SHP77 (cell line): ENCODE measurements around the gene ZCCHC17.
"Not testable (repeated sequence)": the region's sequence is repeated elsewhere in the genome, so short reads cannot be mapped to it uniquely, and the experiment has no call there.

Experiments used
- DNase-seq, 2 experiments: peaks; one replicate each; lab custom pipeline; 2025; lab: John Stamatoyannopoulos, UW

The ZCCHC17 gene, protein sequence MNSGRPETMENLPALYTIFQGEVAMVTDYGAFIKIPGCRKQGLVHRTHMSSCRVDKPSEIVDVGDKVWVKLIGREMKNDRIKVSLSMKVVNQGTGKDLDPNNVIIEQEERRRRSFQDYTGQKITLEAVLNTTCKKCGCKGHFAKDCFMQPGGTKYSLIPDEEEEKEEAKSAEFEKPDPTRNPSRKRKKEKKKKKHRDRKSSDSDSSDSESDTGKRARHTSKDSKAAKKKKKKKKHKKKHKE

DNA sequence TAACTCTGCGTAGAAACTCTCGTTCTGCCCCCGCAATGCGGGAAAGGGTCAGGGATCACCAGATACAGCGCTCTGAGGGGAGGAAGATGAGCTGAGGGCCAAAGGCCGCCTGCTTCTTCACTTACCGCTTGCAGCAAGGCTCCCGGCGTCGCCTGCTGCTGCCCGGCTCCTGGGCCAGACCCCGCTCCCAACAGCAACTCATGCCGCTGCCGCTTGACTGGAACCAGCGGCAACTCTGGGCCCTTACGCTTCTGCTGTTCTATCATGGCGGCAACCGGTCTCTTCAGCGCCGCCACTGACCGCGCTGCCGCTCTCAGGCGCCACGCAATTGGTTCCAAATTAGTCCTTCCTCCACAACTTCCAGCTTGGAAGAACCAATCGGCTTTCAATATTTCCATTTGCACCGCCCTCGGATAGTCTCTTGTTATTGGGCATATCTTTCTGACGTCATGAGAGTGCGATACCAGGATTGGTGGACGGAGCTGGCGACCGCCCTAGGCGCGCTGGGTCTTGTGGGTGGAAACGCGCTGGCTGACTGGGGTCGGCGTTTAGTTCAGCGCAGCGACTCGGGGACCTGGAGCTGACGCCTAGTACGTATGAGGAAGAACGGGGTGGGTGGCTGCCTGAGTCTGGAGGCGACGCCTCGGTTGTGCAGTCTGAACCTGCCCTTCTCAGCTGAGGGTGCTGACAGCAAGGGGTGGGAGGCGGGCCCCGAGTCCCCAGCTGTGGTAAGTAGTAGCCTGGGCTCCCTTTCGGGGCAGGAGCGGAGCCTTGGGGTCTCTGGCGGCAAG lies at the start of gene ZCCHC17, which contains the start of gene SNRNP40:
ZCCHC17 (plus strand) TSS at position 547 of the 791 bp plus-strand sequence. CDS start 13,067 bp downstream, outside the sequence.
SNRNP40 (minus strand) TSS at position 303 of the 791 bp plus-strand sequence; CDS start at position 266, 37 bp downstream.
- peak; percentile 100 for DNase-seq

DNA sequence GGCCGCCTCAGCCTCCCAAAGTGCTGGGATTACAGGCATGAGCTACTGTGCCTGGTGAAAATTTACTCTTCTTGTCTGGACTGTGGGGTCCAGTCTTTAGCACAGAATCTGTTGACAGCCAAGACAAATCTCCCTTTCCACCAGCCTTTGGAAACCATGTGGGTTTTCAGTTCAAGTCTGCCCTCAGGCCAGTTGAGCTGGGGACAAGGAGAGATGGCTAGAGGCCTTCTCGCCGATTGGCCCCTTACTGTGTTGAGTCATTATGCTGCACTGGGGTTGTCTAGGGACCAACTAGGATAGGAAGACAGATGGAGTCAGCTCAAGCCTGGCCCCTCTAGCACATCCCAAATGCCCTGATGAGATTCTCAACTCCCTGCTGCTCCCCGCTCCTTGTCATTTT lies 48.6 kb upstream of the ZCCHC17 start:
- no peak for DNase-seq

DNA sequence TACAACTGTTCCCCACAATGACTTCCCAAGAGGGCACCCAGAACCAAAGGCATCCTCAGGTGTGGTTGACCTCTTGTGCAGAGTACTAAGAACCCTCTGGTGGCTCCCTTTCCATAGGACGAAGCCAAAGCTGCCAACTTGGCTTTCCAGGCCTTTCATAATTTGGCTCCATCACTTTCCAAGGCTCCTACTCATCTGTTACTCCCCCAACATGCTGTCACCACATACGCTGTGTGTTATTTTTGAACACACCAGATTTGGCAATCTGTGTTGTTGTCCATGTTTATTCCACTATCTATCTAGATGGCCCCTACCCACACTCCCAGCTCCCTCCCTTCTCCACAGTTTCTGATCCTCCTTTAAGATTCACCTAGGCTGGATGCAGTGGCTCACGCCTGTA lies 47.0 kb upstream of the ZCCHC17 start:
- DNase-seq, result no peak

DNA sequence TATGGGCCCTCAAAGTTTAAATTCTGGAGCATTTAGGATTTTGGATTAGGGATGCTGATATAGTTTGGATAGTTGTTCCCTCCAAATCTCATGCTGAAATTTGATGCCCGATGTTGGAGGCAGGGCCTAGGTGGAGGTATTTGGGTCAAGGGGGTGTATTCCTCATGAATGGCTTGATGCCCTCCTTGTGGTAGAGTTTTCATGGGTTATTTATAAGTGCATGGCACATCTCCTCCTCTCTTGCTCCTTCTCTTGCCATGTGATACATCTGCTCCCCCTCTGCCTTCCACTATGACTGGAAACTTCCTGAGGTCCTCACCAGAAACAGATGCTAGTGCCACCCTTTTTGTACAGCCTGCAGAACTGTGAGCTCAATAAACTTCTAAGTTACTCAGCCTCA lies 39.6 kb upstream of the ZCCHC17 start:
- DNase-seq, result no peak

DNA sequence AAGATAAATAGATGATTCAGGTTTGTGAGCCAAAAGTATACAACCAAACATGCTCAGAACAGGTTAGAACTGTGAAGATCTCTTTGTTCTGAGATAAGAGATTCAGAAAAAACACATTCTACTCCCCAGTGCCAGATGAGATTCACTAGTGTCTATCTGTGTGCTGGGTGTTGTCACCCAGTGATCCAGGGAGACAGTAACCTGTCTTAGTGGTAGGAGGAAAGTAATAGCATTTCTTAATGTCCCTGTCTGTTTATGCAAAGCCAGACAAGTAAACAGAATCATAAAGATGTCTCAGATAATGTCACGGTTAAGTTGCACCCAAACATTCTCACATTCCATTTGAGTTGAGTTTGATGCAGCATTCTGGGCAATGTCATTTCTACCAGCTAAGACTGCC lies 38.3 kb upstream of the ZCCHC17 start:
- DNase-seq, result no peak

DNA sequence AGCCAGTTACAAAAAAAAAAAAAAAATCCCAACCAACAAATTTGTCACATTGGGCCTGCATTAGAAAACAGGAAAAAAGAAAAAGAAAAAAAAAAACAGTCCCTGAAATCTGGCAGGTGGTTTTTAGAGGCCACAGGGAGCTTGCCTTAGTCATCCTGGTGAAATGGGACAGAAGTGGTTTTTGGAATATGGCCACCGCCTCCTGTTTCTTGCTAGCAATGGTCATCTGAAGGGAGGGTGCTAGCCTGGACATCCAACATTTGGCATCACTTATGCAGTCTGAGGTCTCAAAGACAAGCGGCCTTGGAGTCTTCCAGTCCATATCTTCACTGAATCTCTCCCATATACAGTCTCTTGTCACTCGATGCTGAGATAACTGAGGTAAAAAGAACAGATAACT lies 37.1 kb upstream of the ZCCHC17 start:
- DNase-seq, result no peak

DNA sequence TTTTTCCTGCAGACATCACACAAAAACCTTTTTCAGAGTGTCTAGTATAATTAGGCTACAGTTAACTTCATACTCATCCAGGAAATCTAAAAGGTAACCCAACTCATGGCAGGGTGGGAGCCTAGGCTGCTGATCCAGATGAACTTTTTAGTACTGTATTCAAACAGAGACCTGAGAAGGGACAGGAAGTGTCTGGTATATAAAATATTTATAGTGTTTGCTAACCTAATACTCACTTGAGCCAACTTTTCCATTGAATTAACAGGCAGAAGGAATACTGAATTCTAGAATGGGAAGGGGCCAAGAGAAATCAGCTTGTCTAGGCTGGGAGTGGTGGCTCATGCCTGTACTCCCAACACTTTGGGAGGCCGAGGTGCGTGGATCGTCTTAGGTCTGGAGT lies 34.9 kb upstream of the ZCCHC17 start:
- no peak for DNase-seq

DNA sequence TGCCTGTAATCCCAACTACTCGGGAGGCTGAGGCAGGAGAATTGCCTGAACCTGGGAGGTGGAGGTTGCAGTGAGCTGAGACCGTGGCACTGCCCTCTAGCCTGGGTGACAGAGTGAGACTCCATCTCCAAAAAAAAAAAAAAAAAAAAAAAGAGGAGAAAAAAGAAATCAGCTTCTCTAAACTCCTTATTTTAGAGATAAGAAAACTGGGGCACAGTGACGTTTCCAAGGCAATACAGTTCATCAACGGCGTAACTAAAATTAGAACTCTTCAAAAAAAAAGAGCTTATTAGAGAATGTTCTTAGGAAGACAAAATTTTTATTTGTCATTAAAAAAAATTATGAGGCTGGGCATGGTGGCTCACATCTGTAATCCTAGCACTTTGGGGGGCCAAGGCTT lies 34.4 kb upstream of the ZCCHC17 start:
- DNase-seq, result not testable (repeated sequence)

DNA sequence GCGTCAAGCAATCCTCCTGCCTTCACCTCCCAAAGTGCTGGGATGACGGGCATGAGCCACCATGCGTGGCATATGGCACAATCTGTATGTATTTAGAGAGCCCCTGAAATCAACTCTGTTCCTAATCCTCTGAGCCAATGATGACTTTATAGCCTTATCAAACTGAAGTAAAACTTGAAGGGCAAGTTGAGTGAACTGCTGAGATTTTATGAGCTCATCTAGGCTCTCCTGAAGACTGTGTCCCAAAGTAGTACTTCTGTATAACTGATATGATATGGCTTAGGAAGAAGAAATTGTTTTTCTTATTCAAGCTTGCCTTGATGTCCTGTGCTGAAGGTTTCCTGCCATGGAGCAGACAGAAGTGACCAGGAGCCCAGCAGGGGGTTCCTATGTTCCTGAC lies 33.4 kb upstream of the ZCCHC17 start:
- no peak for DNase-seq

DNA sequence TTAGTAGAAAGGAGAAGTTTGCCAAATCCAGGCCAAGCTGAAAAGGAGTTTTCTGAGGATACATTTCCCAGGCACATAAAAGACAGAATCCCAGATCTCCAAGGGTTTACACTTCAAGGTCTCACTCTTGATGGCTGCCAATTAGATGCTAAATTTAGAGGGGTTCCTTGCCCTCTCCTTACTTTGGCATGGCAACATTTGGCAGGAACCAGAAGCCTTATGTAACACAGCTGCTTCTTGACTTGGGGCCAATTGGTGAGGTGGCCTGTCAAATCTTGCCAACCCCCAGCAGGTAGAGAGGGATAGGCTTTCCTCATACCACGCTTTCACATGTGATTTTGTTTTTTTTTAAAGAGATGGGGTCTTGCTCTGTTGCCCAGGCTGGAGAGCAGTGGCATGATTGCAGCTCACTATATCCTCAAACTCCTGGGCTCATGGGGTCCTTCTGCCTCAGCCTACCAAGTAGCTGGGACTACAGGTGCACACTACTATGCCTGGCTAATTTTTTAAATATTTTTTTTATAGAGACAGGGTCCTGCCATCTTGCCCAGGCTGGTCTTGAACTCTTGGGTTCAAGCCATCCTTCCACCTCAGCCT lies 31.9 kb upstream of the ZCCHC17 start:
- DNase-seq, result no peak

DNA sequence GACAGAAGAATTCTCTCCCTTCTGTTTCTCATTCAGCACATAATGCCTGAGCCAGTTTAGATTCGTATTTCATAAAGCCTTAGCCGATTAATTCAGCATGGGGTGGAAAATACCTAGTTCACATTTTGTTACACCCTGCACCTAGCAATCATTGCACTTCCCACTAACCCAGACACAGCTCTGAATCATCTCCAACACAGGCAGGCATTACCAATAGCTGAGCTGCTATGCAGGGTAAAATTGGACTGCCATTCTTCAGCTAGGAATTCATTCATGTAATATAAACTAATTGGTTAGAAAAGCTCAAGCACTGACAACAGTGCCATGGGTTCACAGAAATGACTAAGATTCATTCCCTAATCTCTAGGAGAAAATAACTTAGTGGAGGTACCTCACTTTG lies 30.3 kb upstream of the ZCCHC17 start:
- no peak for DNase-seq

DNA sequence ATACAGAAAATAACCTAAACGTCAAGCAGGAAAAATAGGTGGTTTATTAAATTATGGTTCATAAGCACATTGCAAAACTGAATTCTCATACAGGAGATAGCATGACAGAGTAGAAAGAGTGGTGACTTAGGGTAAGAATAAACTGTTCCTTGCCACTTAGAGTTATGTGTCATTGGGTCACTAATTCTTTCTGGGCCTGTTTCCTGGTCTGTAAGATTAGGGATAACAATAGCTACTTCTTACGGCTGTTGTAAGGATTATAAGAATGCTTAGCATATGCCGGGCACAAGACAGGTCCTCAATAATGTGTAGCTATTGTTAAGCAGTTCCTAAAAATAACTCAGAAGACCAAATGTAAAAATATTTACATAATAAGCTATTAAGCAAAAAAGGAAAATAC lies 24.5 kb upstream of the ZCCHC17 start:
- no peak for DNase-seq

DNA sequence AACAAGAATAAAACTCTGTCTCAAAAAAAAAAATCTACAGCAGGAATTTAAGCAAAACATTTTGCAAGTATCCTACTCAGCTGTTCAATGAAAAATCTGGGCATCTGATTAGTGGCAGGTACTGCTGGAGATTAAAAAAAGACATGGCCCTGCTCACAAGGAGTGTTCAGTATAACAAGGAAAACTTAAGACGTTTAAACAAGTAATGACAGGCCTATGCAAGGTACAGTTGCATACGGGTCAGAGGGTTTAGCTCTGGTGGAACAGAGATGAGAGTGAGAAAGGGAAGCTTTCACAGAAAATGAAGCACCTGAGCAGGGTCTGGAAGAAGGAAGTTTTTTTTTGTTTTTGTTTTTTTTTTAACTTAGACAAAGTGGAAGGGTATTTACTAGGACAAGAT lies 23.2 kb upstream of the ZCCHC17 start:
- DNase-seq, result no peak

DNA sequence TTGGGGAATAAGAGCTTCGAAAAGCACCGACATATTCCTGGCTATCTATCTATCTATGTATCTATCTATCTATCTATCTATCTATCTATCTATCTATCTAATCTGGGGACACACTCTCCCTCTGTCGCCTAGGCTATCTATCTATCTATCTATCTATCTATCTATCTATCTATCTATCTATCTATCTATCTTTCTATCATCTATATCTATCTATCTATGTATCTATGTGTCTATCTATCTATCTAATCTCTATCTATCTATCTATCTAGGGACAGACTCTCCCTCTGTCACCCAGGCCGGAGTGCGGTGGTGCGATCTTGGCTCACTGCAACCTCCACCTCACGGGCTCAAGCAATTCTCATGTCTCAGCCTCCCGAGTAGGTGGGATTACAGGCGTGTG lies 14.4 kb upstream of the ZCCHC17 start:
- not testable (repeated sequence) for DNase-seq

DNA sequence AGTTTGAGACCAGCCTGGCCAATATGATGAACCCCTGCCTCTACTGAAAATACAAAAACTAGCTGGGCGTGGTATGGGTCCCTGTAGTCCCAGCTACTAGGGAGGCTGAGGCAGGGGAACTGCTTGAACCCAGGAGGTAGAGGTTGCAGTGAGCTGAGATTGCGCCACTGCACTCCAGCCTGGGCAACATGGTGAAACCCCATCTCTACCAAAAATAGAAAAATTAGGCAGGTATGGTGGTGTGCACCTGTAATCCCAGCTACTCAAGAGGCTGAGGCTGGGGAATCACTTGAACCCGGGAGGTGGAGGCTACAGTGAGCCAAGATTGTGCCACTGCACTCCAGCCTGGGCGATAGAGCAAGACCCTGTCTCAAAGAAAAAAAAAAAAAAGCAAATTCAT lies 9.0 kb upstream of the ZCCHC17 start:
- DNase-seq, result not testable (repeated sequence)

DNA sequence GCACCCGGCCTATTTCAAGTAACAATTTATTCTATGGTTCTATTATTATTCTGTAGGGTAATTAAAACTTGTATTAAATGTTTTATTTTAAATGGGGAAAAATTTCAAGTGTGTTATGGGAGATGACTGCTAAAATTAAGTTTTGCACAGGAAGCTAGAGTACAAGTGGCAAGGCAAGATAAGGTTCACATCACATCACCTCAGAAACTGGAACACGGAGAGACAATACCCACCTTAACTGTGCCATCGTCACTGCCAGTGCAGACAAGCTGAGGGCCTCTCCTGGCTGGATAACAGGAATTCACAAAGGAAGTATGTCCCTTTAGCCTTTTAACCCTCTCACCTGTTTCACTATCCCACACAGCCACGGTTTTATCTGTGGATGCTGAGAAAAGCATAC lies 7.8 kb upstream of the ZCCHC17 start:
- no peak for DNase-seq

DNA sequence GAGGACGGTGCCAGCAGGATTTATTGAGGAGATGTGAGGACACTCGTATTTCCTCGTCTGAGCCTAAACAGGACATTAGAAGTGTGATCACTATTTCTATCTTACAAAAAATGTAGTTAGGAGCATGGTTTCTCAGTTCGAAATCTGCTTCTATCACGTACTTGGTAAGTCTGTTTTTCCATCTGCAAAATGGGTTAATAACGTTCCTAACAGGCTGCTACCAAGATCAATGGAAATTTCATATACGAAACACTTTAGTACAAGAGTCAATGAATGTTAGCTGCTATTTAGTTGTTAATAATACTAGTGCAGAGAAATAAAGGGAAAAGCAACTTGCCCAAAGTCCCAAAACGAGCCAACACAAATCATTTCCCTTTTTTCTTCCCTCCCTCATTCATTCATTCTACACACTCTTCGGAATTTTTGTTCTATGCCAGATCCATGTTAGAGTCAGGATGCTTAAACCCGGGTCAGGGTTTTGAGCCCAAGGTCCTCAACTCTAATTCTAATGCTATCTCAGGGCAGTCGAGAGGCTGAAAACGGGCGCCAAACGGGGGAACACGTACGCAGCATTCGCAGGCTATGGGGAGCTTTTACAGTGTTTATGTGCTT lies 852 bp upstream of the ZCCHC17 start:
- no peak for DNase-seq

DNA sequence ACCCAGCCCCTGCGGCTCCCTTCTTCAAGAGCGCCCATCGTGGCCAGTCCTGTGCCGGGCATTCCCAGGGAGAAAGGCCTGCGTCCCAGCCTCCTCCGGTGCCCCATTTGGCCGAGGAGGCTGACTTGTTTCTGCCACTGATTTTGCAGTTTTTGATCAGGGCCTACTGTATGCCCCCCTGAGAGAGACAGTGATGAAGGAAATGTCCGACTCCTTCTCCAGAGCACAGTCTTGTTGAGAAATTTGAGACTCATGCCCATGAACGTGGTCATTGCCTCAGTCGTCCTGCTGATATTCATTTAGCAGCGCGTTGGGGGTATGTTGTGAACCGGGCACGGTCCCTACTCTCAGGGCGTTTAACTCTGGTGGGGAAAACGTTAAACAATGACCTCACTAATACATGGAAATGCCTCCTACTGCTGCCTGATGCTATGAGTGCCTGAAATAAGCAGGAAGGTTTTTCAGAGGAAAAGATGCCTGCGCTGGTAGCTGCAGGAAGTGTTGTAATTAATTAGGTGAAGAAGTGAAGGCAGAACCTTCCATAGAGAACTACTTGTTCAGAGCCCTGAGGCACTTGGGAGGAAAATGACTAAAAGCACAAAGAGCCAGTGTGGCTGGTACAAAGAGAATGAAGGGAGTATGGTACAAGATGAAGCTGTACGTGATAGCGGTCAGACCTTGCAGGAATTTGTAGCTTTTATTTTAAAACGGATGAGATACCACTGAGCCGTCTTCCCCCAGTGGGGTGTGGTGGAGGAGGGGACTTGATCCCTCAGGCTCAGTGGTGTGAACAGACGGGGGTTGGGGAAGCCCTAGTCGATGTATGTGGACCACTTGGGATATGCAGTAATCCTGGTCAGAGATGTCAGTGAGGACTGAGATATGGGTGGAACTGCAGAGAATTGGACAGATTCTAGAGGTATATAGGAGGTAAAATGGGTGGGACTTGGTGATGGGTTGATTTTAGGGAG lies 730 bp downstream of the ZCCHC17 start:
- DNase-seq, result no peak

DNA sequence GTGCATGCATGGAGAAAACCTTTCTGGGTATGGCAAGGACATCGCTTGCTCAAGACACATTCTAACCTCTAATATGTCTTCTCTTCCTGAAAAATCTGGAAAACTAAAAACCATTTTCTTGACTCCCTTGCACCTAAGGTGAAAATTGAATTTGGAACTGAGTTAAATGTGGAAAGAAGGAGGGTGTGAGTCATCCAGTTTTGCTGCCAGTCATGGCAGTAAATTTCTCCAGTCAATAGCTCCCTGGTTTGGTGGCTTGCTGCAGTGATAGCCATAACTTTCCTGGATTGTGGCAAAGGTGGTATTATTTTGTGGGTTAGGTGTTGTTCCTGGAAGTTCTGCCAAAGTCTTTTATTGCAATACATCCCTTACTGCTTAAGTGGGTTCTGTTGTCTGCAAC lies 2.5 kb downstream of the ZCCHC17 start:
- no peak for DNase-seq

DNA sequence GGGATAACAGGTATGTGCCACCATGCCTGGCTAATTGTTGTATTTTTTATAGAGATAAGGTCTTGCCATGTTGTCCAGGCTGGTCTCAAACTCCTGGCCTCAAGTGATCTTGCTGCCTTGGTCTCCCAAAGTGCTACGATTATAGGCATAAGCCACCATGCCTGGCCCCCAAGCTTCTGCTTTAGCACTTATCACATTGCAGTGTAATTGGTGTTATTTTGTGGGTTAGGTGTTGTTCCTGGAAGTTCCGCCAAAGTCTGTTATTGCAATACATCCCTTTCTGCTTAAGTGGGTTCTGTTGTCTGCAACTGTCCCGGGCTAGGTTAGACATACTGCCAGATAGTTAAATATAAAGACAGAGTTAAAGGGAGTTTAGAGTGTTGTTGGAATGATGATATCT lies 3.4 kb downstream of the ZCCHC17 start:
- no peak for DNase-seq

DNA sequence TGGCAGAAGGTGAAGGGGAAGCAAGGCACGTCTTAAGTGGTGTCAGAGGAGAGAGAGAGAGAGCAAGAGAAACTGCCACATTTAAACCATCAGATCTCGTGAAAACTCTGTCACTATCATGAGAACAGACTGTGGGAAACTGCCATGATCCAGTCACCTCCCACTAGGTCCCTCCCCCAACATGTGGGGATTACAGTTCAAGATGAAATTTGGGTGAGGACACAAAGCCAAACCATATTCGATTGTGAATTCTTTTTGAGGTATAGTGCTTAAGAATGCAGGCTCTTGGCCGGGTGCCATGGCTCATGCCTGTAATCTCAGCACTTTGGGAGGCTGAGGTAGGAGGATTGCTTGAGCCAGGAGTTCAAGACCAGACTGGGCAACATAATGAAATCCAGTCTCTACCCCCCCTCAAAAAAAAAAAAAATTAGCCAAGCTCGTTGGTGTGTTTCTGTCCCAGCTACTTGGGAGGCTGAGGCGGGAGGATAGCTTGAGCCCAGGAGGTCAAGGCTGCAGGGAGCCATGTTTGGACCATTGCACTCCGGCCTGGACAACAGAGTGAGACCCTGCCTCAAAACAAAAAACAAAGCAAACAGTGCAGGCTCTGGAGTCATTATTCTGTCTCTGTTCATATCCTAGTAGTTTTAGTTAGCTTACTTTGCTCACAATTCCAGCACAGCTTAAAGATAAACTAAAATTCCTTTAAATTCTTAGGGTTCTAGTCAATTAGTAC lies 6.0 kb downstream of the ZCCHC17 start:
- no peak for DNase-seq
